Subcutaneous abdominal adipose tissue (tissue), 5 donors: Measurements from ENCODE around the gene PKP4.

Source experiments
- H3K27ac ChIP-seq: one replicate; pipeline ENCODE4 v1.7.0; 2013; ENCODE audit warnings: low read depth, mild to moderate bottlenecking, inconsistent platforms, low read length, moderate library complexity
- H3K27me3 ChIP-seq, 5 donors: one replicate each; pipeline ENCODE4 v1.7.0; 2013; ENCODE audit warnings: low read length in 5 of 5, inconsistent platforms in 1 of 5; ENCODE audit not compliant: control insufficient read depth in 5 of 5, insufficient read depth in 4 of 5
- H3K36me3 ChIP-seq, 5 donors: one replicate each; pipeline ENCODE4 v1.7.0; 2013; ENCODE audit warnings: low read length in 5 of 5; ENCODE audit not compliant: control insufficient read depth in 5 of 5, insufficient read depth in 5 of 5
- H3K4me1 ChIP-seq, 5 donors: one replicate each; pipeline ENCODE4 v1.7.0; 2013; ENCODE audit warnings: low read length in 5 of 5, mild to moderate bottlenecking in 3 of 5, moderate library complexity in 1 of 5; ENCODE audit not compliant: control insufficient read depth in 5 of 5, insufficient read depth in 5 of 5
- H3K4me3 ChIP-seq, 5 donors: one replicate each; pipeline ENCODE4 v1.7.0; 2013; ENCODE audit warnings: low read length in 5 of 5, low read depth in 1 of 5
- H3K9ac ChIP-seq, 5 donors: one replicate each; pipeline ENCODE4 v1.7.0; 2013; ENCODE audit warnings: low read length in 5 of 5, mild to moderate bottlenecking in 4 of 5, moderate library complexity in 3 of 5
- H3K9me3 ChIP-seq, 5 donors: one replicate each; pipeline ENCODE4 v1.7.0; 2013; ENCODE audit warnings: low read length in 5 of 5; ENCODE audit not compliant: control insufficient read depth in 5 of 5
- donor health status: healthy.
- donor health status: healthy.
- donor health status: healthy.
- donor health status: healthy.
- donor health status: healthy.

Gene PKP4

DNA sequence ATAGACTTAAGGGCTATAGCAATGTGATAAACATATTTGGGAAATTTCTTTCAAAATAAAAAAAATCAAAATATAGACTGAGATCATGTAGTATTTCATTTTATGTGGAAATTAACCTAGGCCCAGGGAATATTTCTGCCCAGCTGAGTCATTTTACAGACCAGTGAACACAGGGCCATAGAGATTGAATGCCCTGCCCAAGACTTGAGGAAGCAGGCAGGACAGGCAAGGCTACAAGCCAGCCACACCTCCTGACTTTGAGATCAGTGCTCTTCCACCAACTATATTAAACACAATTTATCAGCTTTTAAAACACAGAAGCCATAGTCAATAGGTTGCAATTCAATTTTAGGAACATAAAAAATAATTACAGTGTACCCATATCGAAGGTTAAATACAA is 13.1 kb upstream of the PKP4 start:
- Histone ChIP-seq H3K27me3 (no peaks in the 10 kb centered on the region), H3K9ac (no peak overlapping the region), H3K36me3 (no peaks in the 10 kb centered on the region), H3K4me1 (no peaks in the 10 kb centered on the region), H3K4me3 (no peak overlapping the region), H3K27ac (no peak overlapping the region), H3K9me3 (peaks cover 0 to 2% (median 0%) of the 10 kb centered on the region in 5 donors)

DNA sequence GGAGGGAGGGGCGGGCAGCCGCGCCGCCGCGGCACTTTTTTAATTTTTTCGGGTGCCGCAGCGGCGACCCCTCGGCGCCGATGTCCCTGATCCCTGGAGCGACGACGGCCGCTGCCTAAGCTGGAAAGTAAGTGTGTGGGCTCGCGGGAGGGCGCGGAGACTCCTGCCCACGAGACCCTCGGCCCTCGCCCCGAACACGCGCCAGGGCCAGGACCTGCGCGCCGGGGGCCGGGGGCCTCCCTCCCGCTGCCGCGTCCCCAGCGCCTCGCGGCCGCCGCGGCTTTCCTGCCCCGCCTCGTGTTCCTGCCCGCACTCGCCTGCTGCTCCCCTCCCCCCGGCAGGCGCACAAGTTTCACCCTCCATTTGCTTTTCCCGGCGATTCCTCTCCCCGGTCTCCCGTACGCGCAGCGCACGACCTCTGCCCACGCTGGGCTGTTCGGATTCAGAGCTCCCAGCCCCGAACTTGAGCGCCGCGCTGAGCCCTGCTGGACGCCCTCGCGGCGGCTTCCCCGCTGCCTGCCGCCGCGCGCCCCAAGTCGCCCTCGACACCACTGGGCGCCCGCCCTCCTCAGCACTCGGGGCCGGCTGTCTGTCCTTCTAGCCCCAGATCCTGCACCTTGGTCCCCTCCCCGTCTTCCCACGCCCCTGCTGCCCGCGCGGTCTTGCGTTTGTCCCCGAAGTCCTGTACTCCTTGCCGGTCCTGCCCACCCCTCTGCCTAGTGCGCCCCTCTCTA is 507 bp downstream of the PKP4 start:
- Histone ChIP-seq H3K9me3 (no peaks in the 10 kb centered on the region), H3K9ac (peak overlapping the region; percentile 31 to 83 (median 76)), H3K4me3 (peak overlapping the region; percentile 1 to 93 (median 85)), H3K27ac (peak overlapping the region; percentile 82), H3K27me3 (no peaks in the 10 kb centered on the region), H3K36me3 (no peaks in the 10 kb centered on the region), H3K4me1 (peaks cover 2 to 30% (median 21%) of the 10 kb centered on the region in 5 donors)

DNA sequence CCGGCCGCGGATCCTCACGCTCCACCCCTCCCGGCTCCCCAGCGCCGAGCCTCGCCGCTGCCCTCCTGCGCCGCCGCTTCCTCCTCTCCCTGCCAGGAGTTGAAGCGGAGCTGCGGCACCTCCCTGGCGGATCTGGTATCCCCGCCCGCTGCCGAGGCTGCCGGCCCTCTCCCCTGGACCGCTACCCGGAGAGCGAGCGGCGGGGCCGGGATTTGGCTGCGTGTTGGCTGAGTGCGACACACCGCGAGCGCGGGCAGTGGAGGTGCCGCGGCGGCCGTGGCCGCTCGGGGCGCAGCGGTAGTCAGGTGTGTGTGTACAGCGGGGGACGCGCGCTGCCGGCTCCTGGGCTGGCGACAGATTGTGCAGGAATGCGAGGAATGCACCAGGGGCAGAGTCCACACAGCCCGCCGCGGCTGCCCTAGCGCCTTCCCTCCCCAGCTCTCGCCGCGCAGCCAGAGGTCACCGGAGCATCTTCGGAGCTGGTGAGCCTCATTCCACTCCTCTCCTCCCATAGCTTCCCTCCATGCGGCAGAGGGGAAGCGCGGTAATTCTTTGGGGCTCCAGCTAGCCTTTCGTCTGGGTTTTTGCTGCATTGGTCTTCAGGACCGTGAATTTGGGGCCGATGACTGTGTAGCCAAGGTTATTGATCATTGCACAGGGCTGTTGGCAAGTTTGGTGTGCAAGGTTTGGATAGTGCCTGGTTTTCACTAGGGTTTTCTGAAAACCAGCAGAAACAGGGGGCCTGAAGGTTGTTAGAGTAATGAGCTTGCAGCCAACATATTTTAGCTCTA is 1.3 kb downstream of the PKP4 start:
- Histone ChIP-seq H3K9ac (peak overlapping the region; percentile 31 to 83 (median 76)), H3K27me3 (no peaks in the 10 kb centered on the region), H3K4me3 (peak overlapping the region; percentile 76 to 93 (median 85)), H3K9me3 (no peaks in the 10 kb centered on the region), H3K27ac (peak overlapping the region; percentile 82), H3K4me1 (peaks cover 2 to 36% (median 21%) of the 10 kb centered on the region in 5 donors), H3K36me3 (no peaks in the 10 kb centered on the region)

DNA sequence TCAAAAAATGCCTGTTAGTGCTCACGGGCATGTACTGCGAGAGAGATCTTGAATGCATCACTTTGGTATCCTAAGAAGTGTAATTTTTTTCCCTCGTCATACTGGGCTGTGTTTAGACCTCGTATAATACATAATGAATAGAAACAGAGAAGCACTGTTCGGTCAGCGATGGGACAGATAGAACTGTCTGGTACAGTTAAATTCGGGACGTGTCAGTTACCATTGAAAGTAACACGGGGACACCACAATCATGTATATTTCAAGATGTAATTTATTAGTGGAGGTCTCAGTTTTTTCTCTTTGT is 1.8 kb downstream of the PKP4 start:
- peak overlapping the region; percentile 82 for H3K27ac ChIP-seq
- H3K9ac ChIP-seq: peak overlapping the region in 3 of 5 donors; percentile 74 to 83 (median 83)
- H3K4me1 ChIP-seq: peaks cover 2 to 39% (median 21%) of the 10 kb centered on the region in 5 donors

DNA sequence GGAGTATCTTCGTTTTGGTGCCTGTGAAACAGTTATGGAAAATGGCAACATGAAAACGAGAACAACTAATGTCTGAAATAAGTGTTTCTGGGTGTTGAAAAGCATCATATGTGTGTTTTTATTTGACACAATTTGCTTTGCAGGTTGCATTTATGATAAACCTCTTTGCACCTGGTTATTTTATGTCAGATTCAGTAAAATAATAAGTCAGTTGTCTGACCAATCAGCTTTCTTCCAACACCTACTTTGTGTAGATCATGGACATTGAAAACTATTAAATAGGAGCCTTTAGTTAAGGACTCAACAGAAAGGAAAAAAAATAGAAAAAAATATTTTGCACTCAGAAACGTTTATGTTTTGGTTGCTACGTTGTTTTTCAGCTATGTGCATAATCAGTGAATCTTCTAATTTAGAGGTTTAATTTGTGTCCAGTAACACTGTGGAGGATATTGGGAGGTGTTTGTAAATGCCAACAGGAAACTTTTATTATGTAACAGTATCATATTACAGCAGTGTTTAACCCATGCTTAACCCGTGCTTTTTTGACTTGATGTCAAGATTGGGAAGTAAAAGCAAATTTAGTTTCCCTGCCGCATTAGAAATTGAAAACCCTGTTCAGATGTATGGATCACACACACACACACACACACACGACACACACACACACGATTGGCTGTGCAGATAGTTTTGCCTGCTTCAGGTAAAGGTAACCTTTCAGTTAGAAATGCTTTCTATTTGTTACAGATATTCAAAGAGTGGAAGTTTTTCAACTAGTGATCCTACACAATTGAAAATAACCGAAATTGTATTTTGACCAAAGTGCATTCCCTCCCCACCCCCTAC is 2.6 kb downstream of the PKP4 start:
- Histone ChIP-seq H3K4me1 (peaks cover 2 to 44% (median 23%) of the 10 kb centered on the region in 5 donors), H3K27me3 (no peaks in the 10 kb centered on the region), H3K4me3 (peak overlapping the region in 4 of 5 donors; percentile 31 to 93 (median 88)), H3K27ac (peak overlapping the region; percentile 82), H3K36me3 (no peaks in the 10 kb centered on the region), H3K9ac (peak overlapping the region in 1 of 5 donors; percentile 83), H3K9me3 (no peaks in the 10 kb centered on the region)

More for the DNA sequence above, 1.8 kb downstream of the PKP4 start:
- peak overlapping the region; percentile 76 to 93 (median 85) for H3K4me3 ChIP-seq
- no peaks in the 10 kb centered on the region for H3K9me3 ChIP-seq
- H3K36me3 ChIP-seq: no peaks in the 10 kb centered on the region
- H3K27me3 ChIP-seq: no peaks in the 10 kb centered on the region

DNA sequence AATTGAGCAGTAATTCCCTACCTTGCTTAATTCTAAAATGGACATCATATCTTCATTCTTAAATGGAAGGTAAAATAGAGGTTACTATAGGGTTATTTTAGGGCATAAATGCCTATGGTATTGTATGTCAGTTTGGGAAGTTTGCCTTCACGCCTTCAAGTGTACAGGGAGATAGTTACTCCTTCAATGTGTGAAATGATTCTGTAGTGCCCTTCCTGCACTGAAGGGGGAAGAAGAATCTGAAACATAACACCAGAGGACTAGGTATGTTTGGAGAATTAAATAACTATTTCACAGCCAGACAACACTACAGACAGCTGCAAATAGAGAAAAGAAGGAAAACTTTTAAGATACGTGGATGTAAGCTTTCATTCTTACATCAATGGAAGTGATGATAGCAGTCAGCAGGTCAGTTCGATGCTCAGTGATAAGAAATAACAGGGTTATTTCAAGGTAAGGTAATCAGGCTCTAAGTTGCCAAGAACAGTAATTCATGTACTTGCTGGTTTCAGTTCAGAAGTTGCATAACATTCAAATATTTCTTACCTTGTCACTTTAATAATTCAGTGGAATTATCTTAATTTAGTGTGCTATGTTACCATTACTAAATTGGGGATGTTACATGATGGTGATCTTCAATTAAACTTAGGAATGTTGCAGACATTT is 4.0 kb downstream of the PKP4 start:
- H3K4me3 ChIP-seq: peak overlapping the region in 1 of 5 donors; percentile 21
- no peaks in the 10 kb centered on the region for H3K27me3 ChIP-seq
- no peaks in the 10 kb centered on the region for H3K9me3 ChIP-seq
- H3K27ac ChIP-seq: no peak overlapping the region
- no peaks in the 10 kb centered on the region for H3K36me3 ChIP-seq
- peak overlapping the region in 2 of 5 donors; percentile 12 to 33 for H3K9ac ChIP-seq
- H3K4me1 ChIP-seq: peaks cover 2 to 47% (median 23%) of the 10 kb centered on the region in 5 donors

DNA sequence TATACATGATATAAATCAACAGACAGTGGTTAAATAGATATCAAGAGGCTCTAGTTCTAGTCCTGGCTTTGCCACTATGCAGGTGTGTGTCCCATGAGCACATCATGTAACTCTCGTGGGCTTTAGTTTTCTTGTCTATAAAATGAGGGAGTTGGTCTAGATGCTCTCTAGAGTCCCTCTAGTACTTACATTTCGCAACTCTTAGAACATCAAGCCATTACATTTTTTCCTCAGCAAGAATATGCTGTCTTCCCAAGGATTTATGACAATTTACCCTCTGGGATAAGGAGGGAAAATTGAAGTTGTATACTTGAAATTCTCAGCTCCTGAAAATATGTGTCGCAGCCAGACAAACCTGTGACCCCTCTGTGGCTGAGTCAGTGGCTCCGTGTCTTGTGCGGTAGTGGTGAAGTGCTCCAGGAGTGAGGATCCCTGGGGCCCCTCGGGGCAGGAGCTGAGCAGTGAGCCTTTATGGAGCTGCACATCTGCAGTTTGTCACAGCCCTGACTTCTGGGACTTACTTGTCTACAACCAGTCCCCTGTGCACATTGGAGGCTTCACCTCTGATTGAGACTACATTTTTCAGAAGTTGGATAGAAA is 6.8 kb downstream of the PKP4 start:
- Histone ChIP-seq H3K27ac (no peak overlapping the region), H3K9ac (no peak overlapping the region)

DNA sequence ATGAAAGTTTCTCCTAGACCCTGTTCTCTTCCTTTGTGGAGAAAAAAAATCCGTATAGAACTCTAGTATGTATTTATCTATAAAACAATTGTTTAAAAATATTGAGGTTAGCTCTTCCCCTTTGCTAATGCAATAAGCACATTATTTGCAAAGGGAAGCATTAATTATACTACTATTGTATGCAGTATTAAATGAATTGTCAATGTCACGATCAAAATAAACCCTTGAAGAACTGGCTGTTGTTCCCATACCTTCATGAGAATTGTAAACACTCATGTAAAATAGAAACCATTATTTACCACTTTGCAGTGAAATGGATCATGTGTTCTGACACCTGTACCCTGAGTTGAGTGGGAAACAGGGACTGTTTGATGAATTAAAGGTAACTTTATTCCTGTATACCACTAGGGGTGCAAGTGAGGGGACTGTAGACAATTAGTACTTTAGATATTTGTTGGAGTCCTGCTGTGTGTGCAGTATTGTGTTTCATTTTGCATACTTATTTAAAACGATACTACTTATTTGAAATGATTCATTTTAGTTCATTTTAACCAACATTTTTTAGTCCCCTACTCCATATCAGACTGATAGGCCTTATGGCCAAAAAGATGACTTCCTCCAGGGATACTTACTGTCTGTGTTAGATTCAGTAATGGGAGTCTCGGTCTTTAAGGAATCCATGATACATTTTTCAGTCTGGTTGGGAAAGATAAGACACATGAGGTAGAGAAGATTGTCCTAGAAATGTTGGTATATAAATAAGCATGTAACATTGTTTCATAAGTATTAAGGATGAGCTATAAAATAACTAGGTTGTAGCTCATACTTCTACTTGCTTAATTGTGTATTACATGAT is 7.9 kb downstream of the PKP4 start:
- Histone ChIP-seq H3K27ac (no peak overlapping the region), H3K36me3 (no peaks in the 10 kb centered on the region), H3K9me3 (no peaks in the 10 kb centered on the region), H3K9ac (no peak overlapping the region), H3K27me3 (no peaks in the 10 kb centered on the region), H3K4me3 (no peak overlapping the region), H3K4me1 (peaks cover 0 to 33% (median 5%) of the 10 kb centered on the region in 5 donors)

More for the DNA sequence above, 6.8 kb downstream of the PKP4 start:
- Histone ChIP-seq H3K4me3 (no peak overlapping the region), H3K27me3 (no peaks in the 10 kb centered on the region), H3K9me3 (no peaks in the 10 kb centered on the region), H3K36me3 (no peaks in the 10 kb centered on the region), H3K4me1 (peaks cover 0 to 33% (median 6%) of the 10 kb centered on the region in 5 donors)
